Progenitor cell of endocrine pancreas (in vitro differentiated cells): Measurements from ENCODE around the gene NOL4L. TPM values are rescaled to one million over a fixed set of nuclear protein-coding genes. Genes with fewer than 3 reads are reported as not detected.

ENCODE experiments used
- DNase-seq: peaks from one replicate; pipeline ENCODE4 v3.0.0; 2021; ENCODE audit warnings: low spot score; ENCODE audit not compliant: unreplicated experiment
- H3K27ac Mint-ChIP-seq: 2 replicates; pipeline ENCODE4 v1.8.0; 2021; ENCODE audit warnings: mild to moderate bottlenecking, moderate library complexity, mixed read lengths
- H3K27me3 Mint-ChIP-seq: 2 replicates; pipeline ENCODE4 v1.8.0; 2021; ENCODE audit warnings: mixed read lengths
- H3K36me3 Mint-ChIP-seq: 2 replicates; pipeline ENCODE4 v1.8.0; 2022; ENCODE audit warnings: mixed read lengths; ENCODE audit not compliant: insufficient read depth
- H3K4me1 Mint-ChIP-seq: 2 replicates; pipeline ENCODE4 v1.8.0; 2021; ENCODE audit warnings: low read depth, mixed read lengths
- H3K4me3 Mint-ChIP-seq: 2 replicates; pipeline ENCODE4 v1.8.0; 2021; ENCODE audit warnings: low read depth, mild to moderate bottlenecking, moderate library complexity, mixed read lengths
- H3K9me3 Mint-ChIP-seq: 2 replicates; pipeline ENCODE4 v1.8.0; 2021; ENCODE audit warnings: low read depth, mixed read lengths
- CTCF ChIP-seq: fragments of 200-600 bp; sonication (generic); IDR thresholded peaks from one replicate; pipeline ENCODE4 v1.5.0; 2021; ENCODE audit warnings: antibody characterized with exemption, mild to moderate bottlenecking; ENCODE audit not compliant: unreplicated experiment
- total RNA-seq: library from RNA; stranded (reverse); gene quantifications from 2 replicates; pipeline ENCODE4 v1.2.1, GENCODE V29; 2021

NOL4L gene
- total RNA-seq, 1 donor from 2014 or later: 90.4 TPM

- H3K4me1 Mint-ChIP-seq: peaks cover 20% of the 10 kb centered on the region
These were observed 131.5 kb downstream of the NOL4L start for GRCh38 chr20:32453467-32454163.

GRCh38 chr20:32452776-32453466, 132.2 kb downstream of the NOL4L start:
- TF ChIP-seq CTCF: no peak

More at GRCh38 chr20:32453467-32454163, 131.5 kb downstream of the NOL4L start:
- H3K9me3 Mint-ChIP-seq: no peaks in the 10 kb centered on the region
- H3K4me3 Mint-ChIP-seq: no peak overlapping the region
- no peak for TF ChIP-seq CTCF
- DNase-seq: no peak
- H3K36me3 Mint-ChIP-seq: peaks cover 15% of the 10 kb centered on the region
- peak overlapping the region; percentile 71 for H3K27ac Mint-ChIP-seq
- H3K27me3 Mint-ChIP-seq: no peaks in the 10 kb centered on the region

GRCh38 chr20:32451682-32452461, 133.3 kb downstream of the NOL4L start:
- no peaks in the 10 kb centered on the region for H3K9me3 Mint-ChIP-seq
- no peaks in the 10 kb centered on the region for H3K27me3 Mint-ChIP-seq
- no peak for DNase-seq
- H3K4me1 Mint-ChIP-seq: peaks cover 9% of the 10 kb centered on the region
- H3K27ac Mint-ChIP-seq: peak overlapping the region; percentile 67
- no peak for TF ChIP-seq CTCF
- peaks cover 17% of the 10 kb centered on the region for H3K36me3 Mint-ChIP-seq
- H3K4me3 Mint-ChIP-seq: no peak overlapping the region

More at GRCh38 chr20:32452776-32453466, 132.2 kb downstream of the NOL4L start:
- no peaks in the 10 kb centered on the region for H3K9me3 Mint-ChIP-seq
- peak overlapping the region; percentile 47 for H3K27ac Mint-ChIP-seq
- DNase-seq: no peak
- peaks cover 15% of the 10 kb centered on the region for H3K36me3 Mint-ChIP-seq
- no peaks in the 10 kb centered on the region for H3K27me3 Mint-ChIP-seq
- no peak overlapping the region for H3K4me3 Mint-ChIP-seq
- peaks cover 13% of the 10 kb centered on the region for H3K4me1 Mint-ChIP-seq

GRCh38 chr20:32451340-32451681, 133.8 kb downstream of the NOL4L start:
- Mint-ChIP-seq H3K9me3 (no peaks in the 10 kb centered on the region), H3K4me1 (peaks cover 7% of the 10 kb centered on the region)
- no peak for DNase-seq

More at GRCh38 chr20:32451340-32451681, 133.8 kb downstream of the NOL4L start:
- H3K27ac Mint-ChIP-seq: peak overlapping the region; percentile 93
- no peak for TF ChIP-seq CTCF
- no peaks in the 10 kb centered on the region for H3K27me3 Mint-ChIP-seq
- peaks cover 22% of the 10 kb centered on the region for H3K36me3 Mint-ChIP-seq
- no peak overlapping the region for H3K4me3 Mint-ChIP-seq
